HG02938 (cell line): ENCODE results near the gene CFAP52.
"Not testable (repeated sequence)": the region's sequence is repeated elsewhere in the genome, so short reads cannot be mapped to it uniquely, and the experiment has no call there.

Source experiments
- ATAC-seq: cut with Tn5 transposase; IDR thresholded peaks from one replicate; pipeline ENCODE4 v1.9.1; 2021; ENCODE audit warnings: mild to moderate bottlenecking, moderate library complexity; ENCODE audit not compliant: unreplicated experiment

CFAP52 gene, protein sequence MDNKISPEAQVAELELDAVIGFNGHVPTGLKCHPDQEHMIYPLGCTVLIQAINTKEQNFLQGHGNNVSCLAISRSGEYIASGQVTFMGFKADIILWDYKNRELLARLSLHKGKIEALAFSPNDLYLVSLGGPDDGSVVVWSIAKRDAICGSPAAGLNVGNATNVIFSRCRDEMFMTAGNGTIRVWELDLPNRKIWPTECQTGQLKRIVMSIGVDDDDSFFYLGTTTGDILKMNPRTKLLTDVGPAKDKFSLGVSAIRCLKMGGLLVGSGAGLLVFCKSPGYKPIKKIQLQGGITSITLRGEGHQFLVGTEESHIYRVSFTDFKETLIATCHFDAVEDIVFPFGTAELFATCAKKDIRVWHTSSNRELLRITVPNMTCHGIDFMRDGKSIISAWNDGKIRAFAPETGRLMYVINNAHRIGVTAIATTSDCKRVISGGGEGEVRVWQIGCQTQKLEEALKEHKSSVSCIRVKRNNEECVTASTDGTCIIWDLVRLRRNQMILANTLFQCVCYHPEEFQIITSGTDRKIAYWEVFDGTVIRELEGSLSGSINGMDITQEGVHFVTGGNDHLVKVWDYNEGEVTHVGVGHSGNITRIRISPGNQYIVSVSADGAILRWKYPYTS

DNA sequence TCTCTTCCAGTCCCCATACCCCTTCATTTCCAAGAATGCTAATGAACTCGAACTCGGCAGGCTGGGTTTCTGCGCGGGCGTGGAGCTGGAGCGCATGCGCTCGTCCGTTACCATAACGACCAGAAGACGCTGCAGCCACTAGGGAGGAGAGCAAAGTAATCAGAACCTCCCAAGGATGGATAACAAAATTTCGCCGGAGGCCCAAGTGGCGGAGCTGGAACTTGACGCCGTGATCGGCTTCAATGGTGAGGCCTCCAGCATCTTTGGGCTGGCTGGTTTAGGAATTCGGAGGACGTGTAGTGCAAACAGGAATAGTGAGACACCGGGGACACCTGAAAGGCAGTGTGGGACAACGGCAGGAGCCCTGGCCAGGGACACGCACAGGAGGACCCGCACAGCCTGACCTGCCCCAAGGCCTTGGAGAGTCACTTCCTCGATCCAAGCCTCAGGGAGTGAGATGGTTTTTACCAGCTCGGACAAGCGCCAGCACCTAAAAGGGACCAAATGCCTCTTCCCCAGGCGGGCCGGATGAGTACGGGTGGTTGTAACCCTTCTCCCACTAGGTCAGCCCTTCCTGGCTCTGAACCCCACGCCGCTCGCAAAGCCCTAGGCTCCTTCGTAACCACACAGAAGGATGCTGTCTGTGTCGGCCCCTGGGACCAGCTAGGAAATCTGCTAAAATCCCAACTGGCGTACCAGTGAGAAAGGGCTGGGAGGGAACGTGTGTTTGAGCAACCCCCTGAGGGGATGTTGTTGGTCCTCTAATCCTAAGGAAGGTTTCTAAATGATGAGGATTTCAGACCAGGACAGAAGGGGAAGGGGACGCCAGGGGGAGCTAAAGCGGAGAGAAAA lies at the start of gene CFAP52:
TSS of gene CFAP52 (plus strand) at position 122 of the 852 bp plus-strand sequence. CDS start at position 176, 54 bp downstream.
- peak; percentile 61 for ATAC-seq

DNA sequence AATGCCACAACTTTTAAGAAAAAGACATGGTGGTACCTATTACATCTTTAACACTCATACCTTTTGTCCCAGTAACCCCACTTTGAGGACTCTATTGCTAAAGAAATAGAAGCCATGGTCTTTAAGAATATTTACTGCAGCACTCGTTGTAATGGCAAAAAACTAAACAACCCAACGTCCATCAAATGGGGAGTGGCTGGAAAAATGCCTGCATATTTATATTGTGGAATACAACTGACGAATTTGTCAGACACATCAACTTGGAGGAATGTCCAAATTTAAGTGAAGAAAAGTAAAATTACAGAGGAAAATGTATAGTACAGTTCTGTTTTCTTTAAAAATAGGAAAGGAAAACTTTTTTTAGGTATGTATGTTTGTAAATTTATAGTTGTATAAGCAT lies 48.7 kb upstream of the CFAP52 start:
- no peak for ATAC-seq

DNA sequence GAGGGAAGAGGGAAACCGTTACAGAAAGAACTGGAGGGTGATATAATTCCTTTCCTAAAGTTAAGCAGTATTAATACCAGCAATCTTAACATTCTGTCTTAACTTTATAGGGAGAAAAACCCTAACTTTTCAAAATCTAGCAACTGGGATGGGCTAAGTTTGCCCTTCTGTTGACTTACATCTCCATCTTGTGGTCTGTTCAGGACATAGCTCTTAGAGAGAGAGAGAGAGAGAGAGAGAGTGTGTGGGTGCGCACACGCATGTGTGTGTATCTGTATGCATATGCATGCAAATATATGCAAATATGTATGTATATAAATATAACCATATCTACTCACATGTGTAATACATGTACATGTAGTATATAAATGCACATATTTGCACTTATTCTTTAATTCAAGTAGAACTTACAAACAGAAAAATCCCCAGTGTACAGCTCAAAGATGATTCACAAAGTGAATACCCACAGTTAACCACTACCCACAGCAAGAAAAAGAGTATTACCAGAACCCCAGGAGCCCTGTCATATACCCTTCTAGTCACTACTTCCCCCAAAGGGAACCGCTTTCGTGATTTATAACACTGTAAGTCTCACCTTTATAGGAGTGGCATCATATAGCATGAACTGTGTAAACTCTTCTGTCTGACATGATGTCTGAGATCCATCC lies 47.3 kb upstream of the CFAP52 start:
- ATAC-seq: no peak

DNA sequence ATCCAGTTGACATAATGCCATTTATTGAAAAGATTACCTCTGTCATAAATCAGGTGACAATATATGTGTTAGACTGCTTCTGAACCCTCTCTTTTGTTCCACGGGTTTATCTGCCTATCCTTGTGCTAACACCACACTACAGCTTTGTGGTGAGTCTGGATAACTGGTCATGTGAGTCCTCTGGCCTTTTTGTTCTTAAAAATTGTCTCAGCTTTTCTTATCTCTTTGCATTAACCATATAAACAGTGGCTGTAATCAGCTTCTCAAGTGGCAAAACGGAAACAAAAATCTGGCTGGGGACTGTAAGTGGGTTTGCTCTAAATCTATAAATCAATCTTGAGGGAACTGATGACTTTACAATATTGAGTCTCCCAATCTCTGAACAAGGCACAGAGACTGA lies 45.4 kb upstream of the CFAP52 start:
- no peak for ATAC-seq

DNA sequence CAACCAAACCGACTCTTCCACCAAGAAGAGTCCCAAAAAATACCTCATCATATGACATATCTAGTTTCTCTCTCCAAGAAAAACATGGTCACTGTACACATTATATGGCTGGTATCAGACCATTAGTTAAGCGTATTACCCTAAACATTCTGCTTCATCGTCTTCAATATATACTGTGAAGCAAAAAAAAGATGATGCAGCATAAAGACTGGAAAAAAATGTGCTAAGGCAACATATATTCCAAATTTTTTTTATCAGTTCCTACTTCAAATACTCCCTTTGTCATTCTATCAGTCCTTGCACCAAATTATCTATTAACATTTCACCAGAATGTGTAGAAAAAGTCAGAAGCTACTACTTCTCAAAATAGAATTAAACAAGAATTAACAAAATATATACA lies 43.7 kb upstream of the CFAP52 start:
- ATAC-seq: no peak

DNA sequence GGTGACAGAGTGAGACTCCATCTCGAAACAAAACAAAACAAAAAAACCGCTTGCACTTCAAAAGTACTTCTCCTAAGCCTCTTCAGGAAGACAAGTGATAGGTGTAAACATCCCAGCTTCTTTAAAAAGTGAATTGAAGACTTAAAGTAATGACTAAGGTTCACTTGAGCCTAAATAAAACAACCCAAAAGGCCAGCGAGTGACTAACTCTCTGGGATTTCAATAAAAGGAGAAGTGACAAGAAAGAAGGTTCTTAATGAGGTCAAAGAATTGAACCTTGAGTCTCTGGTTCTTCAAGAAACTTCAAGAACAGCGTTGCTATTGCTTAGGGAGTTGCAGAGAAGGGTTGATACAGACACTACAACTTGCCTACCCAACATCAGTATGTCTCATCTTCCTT lies 43.0 kb upstream of the CFAP52 start:
- ATAC-seq: no peak

DNA sequence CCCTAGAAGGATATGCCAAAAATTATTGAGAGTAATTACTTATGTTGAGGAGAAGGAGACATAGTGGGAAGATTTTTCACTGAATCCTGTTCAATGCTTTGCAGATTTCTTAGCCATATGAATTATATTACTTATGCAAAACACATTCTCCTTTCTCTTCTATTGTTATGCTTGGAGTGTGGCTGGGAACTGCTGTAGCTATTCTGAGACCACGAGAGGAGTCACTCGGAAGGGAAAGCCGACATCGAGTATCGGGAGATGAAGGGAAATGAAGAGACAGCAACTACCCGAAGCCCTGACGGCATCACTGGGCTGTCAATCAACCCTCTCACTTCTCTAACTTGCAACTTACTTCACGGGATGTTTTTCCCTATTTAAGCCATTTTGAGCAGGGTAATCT lies 40.4 kb upstream of the CFAP52 start:
- no peak for ATAC-seq

DNA sequence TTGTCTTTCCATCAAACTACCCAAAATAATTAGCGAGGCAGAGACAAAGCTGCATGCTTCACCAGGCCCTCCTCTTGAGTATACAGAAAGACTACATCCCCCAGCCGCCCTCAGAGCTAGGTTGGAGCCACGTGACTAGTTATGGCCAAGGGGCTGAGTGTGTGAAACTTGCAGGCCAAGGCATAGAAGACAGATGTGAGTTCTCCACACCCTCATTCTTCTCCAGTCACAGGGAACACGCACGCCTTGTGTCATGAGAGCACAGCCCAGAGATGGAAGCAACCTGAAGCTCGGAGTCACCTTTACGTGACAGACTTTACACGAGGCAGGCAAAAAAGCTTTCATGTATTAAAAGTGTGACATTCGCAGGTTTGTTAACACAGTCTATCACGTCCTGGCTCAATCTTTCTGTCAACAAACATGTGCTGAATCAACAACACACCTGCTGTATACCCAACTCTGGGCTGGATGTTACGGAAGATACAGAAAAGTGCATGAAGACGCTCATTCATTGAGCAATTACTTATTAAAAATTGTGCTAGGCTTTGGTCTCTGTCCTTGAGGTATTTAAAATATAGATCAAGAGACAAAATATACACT lies 39.2 kb upstream of the CFAP52 start:
- no peak for ATAC-seq

DNA sequence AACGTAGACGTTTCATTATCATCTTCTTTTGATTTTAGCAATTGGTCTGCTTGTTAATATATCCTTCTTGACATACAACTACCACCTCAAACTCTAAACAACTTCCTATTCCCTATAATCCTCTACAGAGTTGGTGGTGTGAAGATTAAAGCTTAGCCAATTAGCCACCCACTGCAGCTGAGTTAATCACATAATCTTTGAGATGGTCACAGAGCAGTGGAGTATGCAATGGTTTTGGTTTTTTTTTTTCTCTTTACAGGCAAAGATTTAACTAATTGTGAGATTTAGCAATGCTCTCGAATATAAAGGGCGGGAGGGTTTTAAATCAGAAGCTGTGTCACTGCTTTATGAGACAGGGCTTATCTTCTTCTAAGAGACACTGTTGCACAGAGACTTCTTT lies 37.8 kb upstream of the CFAP52 start:
- no peak for ATAC-seq

DNA sequence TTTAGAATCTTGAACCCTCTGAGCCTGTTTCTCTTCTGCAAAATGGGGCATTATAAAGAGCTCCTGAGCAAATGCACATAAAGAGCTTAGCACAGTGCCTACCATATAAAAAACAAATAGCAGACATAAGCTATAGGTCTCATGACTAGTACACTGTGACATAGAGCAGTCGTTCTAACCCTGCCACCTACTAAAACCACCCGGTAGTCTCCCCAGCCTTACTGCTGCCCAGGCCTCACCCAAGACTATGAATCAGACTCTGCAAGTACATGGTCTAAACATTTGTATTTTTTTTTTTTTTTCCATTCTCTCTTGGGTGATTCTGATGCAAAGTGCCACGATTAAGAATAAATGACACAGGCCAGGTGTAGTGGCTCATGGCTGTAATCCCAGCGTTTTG lies 34.7 kb upstream of the CFAP52 start:
- ATAC-seq: no peak

DNA sequence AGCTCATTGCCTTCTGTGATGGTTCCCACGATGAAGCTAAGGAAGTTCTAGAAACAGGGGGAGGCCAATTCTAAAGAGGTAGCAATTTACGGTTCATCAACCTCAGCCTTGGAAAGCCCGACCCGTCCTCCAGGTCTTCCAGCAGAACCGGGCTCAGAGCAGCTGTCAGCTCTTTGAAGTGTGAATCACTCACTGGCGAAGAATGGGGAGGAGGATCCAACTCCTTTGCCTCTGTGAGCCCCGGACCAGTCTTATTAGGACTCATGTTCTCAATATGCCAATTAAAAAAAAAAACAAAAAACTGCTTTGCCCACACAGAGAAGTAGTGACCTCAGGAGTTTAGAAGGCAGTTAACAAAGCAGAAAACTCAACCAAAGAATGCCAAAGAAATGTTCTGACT lies 32.2 kb upstream of the CFAP52 start:
- no peak for ATAC-seq

DNA sequence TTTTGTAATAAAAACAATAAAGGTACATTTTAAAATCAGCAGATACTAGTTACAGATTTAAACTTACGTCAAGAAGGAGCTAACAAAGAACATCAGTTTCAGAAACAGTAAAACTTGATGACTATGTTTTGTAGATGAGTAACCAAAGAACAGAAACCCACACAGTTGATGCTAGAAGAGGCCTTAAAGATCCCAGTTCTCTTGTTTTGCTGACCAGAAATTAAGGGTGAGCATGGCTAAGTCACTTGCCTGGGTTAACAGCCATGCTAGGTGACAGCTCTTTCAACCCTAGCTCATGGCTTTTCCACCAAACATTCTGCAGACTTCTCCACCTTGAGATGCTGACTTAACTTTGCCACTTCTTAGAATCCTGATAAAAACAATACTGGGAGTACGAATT lies 27.2 kb upstream of the CFAP52 start:
- ATAC-seq: no peak

DNA sequence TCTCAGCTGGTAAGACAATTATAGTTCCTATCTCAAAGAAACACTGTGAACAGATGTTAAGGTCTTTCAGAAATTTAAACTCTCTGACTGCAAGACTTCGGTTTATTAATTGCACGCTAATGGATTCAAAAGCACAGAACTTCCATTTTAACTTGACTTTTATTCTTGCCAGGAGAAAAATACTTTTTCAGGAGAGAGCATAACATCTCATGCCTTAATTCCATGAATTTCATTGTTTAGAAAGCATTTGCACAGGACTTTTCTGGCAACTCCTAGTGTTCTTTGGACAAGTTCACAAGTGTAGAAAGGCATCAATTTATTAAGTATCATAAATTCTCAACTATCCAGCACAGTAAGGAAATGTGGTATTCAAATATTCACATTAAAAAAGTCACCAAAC lies 23.3 kb upstream of the CFAP52 start:
- ATAC-seq: no peak

DNA sequence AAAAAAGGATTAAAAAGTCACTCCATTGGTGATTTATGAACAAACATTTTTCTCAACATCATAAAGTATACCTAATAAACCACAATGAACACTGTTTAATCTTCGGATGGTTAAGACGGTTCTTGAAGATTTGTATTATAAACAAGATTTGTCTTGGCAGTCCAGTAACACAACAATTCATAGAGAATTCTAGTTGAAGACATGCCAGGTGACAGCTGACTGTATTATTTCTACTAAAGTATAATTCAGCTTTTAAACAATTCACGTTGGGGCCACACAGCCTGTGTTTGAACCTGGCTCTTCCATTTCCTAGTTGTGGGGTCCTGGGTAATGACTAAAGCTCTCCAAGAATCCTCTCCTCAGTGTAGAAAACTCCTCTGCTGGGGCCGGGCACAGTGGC lies 22.8 kb upstream of the CFAP52 start:
- no peak for ATAC-seq

DNA sequence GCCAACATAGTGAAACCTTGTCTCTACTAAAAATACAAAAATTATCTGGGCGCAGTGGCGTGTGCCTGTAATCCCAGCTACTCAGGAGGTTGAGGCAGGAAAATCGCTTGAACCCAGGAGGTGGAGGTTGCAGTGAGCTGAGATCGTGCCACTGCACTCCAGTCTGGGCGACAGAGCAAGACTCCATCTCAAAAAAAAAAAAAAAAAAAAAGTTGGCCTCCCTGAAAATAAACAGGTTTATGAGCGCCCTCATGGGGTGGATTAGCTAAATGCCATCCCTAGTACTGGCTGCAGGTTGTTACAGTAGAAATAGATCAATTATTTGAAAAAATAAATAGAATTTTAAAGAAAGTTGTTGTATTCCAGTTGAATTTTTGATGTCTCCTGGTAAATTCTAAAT lies 21.7 kb upstream of the CFAP52 start:
- ATAC-seq: not testable (repeated sequence)

DNA sequence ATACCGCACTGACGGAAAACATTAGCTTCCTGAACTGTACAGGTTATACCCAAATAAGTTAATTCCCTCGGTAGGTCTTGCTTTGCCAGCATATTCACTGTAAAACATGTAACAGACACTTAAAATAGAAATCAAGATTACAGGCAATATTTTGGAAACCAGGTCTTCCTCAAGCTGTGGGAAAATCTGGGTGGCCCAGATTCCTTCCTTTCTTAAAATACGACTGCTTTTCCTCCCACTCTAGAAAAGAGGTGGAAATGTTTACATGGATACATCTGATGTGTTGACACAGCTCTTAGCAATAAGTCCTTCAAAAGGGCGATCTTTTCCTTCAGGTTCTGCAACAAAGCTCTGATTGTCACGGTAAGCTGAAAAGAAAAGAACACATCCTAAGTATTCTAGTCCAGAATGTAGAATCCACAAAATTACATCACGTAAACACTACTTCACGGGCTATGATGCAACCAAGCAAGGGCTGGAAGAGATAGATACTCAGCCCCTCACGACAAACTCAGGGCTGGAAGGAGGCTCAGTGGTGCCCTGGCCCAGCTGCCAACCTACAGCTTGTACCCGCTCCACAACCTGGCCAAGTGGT lies 19.2 kb upstream of the CFAP52 start:
- ATAC-seq: no peak

DNA sequence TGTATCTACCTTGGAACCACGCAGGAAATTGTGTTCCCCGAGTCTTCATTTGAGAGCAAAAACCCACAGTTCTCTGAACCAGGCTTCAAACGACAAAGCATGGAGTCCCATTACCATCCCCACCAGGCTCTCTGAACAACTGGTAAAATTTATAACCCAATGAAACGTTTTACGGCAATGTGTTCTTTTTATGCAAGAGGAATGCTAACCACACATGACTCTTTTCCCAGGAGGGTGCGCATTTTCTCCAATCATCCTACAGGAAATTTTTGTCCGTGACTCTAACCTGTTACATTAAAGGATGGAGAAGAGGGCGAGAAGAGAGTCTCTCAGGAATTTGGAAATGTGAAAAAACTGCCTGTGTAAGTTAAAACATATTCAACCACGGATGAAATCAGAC lies 18.6 kb upstream of the CFAP52 start:
- no peak for ATAC-seq

DNA sequence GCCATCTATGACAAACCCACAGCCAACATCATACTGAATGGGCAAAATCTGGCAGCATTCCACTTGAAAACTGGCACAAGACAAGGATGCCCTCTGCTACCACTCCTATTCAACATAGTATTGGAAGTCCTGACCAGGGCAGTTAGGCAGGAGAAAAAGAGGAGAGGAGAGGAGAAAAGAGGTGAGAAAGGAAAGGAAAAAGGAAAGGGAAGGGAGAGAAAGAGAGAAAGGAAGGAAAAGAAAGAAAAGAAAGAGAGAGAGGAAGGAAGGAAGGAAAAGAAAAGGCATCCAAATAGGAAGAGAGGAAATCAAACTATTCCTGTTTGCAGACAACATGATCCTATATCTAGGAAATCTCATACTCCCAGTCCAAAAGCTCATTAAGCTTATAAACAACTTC lies 12.3 kb upstream of the CFAP52 start:
- no peak for ATAC-seq

DNA sequence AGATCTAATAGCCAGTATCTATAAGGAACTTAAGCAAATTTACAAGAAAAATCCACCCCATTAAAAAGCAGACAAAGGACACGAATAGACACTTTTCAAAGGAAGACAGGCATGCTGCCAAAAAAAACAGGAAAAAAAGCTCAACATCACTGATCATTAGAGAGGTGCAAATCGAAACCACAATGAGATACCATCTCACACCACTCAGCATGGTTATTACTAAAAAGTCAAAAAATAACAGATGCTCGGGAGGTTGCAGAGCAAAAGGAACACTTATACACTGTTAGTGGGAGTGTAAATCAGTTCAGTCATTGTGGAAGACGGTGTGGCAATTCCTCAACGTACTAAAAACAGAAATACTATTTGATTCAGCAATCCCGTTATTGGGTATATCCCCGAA lies 10.4 kb upstream of the CFAP52 start:
- no peak for ATAC-seq

DNA sequence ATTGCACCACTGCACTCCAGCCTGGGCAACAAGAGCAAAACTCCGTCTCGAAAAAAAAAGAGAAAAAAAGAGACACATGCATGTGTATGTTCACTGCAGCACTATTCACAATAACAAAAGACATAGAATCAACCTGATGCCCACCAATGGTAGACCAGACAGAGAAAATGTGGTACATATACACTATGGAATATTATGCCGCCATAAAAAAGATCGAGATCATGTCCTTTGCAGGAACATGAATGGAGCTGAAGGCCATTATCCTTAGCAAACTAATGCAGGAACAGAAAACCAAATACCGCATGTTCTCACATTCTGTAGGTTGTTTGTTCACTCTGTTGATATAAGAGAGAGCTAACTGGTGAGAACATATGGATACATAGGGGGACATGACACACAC lies 9.7 kb upstream of the CFAP52 start:
- ATAC-seq: not testable (repeated sequence)
